B cell (primary cell): ENCODE measurements around the gene ZNF438.

Source experiments
- CTCF ChIP-seq: fragments of 200-600 bp; IDR thresholded peaks from one replicate; pipeline ENCODE4 v1.8.0; 2022; ENCODE audit warnings: antibody characterized with exemption, mild to moderate bottlenecking
- EZH2 ChIP-seq: IDR thresholded peaks from 2 replicates; pipeline ENCODE4 v1.6.1; 2012; ENCODE audit warnings: borderline replicate concordance, low read depth, mild to moderate bottlenecking, moderate library complexity, low read length; ENCODE audit not compliant: insufficient read depth, poor library complexity, severe bottlenecking

GRCh38 chr10:30827531-30828120, 204.0 kb downstream of the ZNF438 start:
- TF ChIP-seq CTCF: no peak
- no peak for TF ChIP-seq EZH2
